VCaP (cell line): ENCODE data around the gene TRIM56.
"Not testable (repeated sequence)": the region's sequence is repeated elsewhere in the genome, so short reads cannot be mapped to it uniquely, and the experiment has no call there.

Experiments
- H3K27ac ChIP-seq: fragments of 450-650 bp; 2 replicates; pipeline ENCODE4 v1.5.1; 2017
- CTCF ChIP-seq: fragments of 450-650 bp; conservative IDR thresholded peaks from 2 replicates; pipeline ENCODE4 v1.5.1; 2017; ENCODE audit warnings: mild to moderate bottlenecking, moderate library complexity

The TRIM56 gene

GRCh38 chr7:101112233-101112632 is 27.0 kb downstream of the TRIM56 start:
- TF ChIP-seq CTCF = no peak
- no peak overlapping the region for H3K27ac ChIP-seq

DNA sequence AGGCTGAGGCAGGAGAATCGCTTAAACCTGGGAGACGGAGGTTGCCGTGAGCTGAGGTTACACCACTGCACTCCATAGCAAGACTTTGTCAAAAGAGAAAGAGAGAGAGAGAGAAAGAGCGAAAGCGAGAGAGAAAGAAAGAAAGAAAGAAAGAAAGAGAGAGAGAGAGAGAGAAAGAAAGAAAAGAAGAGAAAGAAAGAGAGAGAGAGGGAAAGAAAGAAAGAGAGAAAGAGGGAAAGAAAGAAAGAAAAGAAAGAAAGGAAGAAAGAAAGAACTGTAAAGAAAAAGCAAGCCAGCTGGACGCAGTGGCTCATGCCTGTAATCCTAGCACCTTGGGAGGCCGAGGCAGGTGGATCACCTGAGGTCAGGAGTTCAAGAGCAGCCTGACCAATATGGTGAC is 27.9 kb downstream of the TRIM56 start:
- H3K27ac ChIP-seq = not testable (repeated sequence)

- H3K27ac ChIP-seq = no peak overlapping the region
- no peak for TF ChIP-seq CTCF
These were observed 28.6 kb downstream of the TRIM56 start for GRCh38 chr7:101113836-101114235.

GRCh38 chr7:101114492-101114891 is 29.2 kb downstream of the TRIM56 start:
- H3K27ac ChIP-seq = no peak overlapping the region
- TF ChIP-seq CTCF = no peak

DNA sequence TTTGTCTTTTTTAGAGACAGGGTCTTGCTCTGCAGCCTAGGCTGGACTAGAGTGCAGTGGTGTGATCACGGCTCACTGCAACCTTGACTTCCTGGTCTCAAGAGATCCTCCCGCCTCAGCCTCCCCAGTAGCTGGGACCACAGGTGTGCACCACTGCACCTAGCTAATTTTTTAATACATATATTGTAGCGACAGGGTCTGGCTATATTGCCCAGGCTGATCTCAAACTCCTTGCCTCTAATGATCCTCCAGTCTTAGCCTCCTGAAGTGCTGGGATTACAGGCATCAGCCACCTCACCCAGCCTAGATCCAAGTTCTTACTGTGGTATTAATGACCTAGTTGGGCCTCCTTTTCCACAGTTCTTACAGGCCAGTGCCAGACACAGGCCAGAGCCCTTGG is 29.9 kb downstream of the TRIM56 start:
- TF ChIP-seq CTCF = no peak
- no peak overlapping the region for H3K27ac ChIP-seq

- TF ChIP-seq CTCF = no peak
- no peak overlapping the region for H3K27ac ChIP-seq
These were observed 31.6 kb downstream of the TRIM56 start for GRCh38 chr7:101116898-101117297.

DNA sequence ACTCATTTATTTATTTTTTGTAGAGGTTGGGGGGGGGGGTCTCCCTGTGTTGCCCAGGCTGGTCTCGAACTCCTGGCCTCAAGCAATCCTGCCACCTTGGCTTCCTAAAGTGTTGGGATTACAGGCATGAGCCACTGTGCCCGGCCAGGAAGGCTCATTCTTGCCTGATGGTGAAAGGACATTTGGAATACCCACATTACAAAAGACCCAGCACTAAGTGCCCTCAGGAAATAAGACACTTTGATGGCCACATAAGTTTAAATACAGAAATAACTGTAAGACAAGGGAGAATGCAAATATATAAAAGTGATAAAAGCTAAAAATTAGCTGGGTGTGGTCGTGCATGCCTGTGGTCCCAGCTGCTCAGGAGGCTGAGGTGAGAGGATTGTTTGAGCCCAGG is 33.6 kb downstream of the TRIM56 start:
- H3K27ac ChIP-seq = no peak overlapping the region
- no peak for TF ChIP-seq CTCF

- TF ChIP-seq CTCF = no peak
- no peak overlapping the region for H3K27ac ChIP-seq
These were observed 34.6 kb downstream of the TRIM56 start for GRCh38 chr7:101119876-101120275.
